A549 treated with dexamethasone at 1 μM for 4 hours (cell line): Measurements from ENCODE around the gene WDR5B. TPM values are rescaled to one million over a fixed set of nuclear protein-coding genes. Genes with fewer than 3 reads are reported as not detected.

Experiments used
- total RNA-seq: library from RNA; stranded (reverse); fragments of 200-300 nt; extraction: Qiagen RNA extraction; gene quantifications from 5 replicates; pipeline ENCODE4 v1.2.3, GENCODE V29; 2022

The WDR5B gene
- 2.4 to 3.6 TPM (median 3.1 TPM) in 5 replicates for total RNA-seq

DNA sequence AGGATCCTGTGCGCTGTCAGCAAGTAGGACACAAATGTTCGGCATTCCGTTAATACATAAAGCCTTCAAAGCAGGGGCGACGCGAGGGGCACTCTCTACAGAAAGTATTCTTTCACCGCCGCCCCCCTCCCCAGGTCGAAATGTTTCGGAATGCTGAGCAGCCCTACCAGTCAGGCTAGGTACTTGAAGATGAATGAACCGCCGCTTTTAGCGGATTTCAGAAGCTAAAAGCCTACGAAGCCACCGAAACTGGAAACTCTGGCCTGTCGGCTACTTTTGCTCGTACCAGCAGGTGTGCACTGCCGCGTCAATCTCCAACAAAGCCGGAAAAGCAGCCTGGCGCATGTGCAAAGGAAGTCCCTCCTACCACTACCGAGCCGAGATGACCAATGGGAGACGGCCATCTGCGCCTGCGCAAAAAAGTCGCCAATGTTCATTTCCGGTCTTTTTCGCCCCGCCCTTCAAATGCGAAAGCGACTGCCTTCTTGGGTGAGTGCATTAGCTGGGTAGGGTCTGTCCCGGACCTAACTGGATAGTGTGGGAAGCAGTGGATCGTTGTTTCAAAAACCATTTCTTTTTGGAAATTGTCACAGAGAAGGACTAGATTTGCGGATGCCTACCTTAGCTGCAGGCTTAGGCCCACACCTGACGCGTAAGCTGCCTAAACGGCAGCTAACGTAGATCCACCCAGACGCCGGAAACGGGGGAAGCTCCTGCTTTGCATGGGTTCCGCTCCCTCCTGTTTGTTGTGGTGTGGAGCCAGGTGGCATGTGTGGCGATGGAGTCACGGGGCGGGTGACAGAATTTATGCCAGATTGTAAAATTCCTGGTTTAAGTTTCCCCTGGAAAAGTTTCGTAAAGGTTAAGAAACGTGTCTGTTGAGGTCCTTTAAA, at the start of gene WDR5B:
WDR5B (minus strand) TSS at position 301 of the 893 bp plus-strand sequence. CDS start 534 bp downstream, outside the sequence.

DNA sequence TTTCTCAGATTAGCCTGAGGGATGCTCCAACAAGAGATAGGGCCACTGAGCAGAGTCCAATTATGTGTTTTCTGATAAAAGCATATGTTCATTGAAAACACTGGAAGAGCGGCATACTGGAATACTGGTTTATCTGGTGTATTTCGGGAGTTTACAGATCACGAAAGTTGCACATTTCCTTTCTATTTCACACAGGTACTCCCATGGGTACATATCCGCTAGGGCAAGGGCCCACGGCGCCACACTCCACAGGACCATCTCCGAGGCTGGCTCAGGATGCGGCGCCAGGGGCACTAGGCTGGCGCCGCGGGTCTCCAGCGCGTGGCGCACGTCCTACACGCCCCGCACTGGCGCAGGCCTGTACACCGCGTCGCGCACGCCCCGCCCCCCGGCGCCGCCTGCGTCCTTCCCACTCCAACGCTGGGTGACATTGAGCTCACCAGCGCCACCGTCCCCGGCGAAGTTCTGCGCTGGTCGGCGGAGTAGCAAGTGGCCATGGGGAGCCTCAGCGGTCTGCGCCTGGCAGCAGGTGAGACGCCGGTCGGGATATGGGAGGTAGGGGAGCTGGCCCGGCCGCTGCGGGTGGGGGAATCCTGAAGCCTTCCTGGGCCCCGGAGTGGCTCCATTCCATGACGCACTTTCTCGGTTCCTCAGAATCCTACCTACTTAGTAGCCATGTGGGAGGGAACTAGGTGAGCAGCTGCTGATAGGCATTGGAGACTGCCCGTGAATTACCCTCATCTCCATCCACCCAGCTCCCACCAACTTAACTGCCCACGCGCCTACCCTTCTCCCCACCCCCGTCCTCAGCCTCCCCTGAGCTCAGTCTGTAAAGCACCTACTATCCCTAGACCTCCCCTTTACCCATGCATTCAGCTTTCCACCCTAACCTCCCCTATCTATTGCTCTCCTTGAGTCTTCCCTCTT, 31.8 kb downstream of the WDR5B start, which contains the start of gene FAM162A:
FAM162A (plus strand) TSS at position 412 of the 927 bp plus-strand sequence; CDS start at position 496, 84 bp downstream.

DNA sequence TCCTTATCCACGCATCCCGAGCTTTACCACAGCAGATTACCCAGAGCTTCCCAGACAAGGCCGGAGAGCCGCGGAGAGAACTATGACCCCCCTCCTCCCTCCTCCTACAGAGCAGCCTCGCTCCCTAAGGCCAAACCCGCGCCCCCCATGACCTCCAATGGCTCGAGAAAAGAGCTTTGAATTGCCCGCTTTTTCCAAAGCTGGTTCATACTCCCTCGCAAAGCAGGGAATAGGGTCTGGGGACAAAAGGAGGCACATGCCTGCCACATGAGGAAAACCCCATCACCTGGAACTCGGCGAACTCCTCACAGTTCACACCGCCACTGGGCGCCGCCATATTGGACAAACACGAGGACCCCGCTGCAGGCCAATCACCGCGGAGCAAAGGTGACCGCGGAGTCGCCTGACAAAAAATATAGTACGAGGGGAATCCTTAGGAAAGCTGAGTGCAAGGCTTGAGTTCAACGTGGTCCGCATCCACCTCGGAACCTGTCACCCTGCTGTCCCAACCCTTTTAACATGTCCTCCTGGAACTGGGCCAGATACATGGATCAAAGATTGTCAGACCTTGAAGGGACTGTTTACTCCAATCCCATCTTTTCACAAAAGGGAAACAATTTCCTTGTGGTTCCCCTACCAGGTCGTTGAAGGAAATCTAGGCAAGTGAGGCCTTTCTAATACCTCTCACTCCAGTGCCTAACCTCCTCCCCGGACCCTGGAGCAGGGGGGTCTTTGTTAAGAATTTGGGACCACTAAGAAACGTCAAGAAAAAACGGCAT, 32.8 kb downstream of the WDR5B start, which contains the start of gene MIX23:
MIX23 (minus strand) TSS at position 344 of the 779 bp plus-strand sequence; CDS start at position 337, 7 bp downstream.

Other genes starting within 250 kb of the WDR5B start
- gene CASR, start 232.4 kb downstream of the WDR5B start, total RNA-seq = not detected in 5 replicates
- 0.58 to 1.6 TPM (median 1.0 TPM) in 5 replicates for gene CSTA, start 90.8 kb downstream of the WDR5B start, total RNA-seq
- gene MIX23, start 32.8 kb downstream of the WDR5B start, total RNA-seq = 50.4 to 74.1 TPM (median 52.9 TPM) in 5 replicates
- gene FAM162A, start 31.9 kb downstream of the WDR5B start, total RNA-seq = 29.4 to 34.4 TPM (median 31.1 TPM) in 5 replicates
- gene KPNA1, start 98.9 kb upstream of the WDR5B start, total RNA-seq = 50.3 to 76.3 TPM (median 67.9 TPM) in 5 replicates
- gene PARP9, start 148.2 kb upstream of the WDR5B start, total RNA-seq = 5.2 to 6.4 TPM (median 6.0 TPM) in 5 replicates
- gene DTX3L, start 148.3 kb upstream of the WDR5B start, total RNA-seq = 7.8 to 10.2 TPM (median 9.6 TPM) in 5 replicates
- not detected in 5 replicates for gene PARP15, start 161.6 kb upstream of the WDR5B start, total RNA-seq